ENCODE results near the gene CKS2. TPM values are rescaled to one million over a fixed set of nuclear protein-coding genes. Genes with fewer than 3 reads are reported as not detected.
"Not testable (repeated sequence)": the region's sequence is repeated elsewhere in the genome, so short reads cannot be mapped to it uniquely, and the experiment has no call there.

The CKS2 gene
- 4.4 TPM for total RNA-seq

DNA sequence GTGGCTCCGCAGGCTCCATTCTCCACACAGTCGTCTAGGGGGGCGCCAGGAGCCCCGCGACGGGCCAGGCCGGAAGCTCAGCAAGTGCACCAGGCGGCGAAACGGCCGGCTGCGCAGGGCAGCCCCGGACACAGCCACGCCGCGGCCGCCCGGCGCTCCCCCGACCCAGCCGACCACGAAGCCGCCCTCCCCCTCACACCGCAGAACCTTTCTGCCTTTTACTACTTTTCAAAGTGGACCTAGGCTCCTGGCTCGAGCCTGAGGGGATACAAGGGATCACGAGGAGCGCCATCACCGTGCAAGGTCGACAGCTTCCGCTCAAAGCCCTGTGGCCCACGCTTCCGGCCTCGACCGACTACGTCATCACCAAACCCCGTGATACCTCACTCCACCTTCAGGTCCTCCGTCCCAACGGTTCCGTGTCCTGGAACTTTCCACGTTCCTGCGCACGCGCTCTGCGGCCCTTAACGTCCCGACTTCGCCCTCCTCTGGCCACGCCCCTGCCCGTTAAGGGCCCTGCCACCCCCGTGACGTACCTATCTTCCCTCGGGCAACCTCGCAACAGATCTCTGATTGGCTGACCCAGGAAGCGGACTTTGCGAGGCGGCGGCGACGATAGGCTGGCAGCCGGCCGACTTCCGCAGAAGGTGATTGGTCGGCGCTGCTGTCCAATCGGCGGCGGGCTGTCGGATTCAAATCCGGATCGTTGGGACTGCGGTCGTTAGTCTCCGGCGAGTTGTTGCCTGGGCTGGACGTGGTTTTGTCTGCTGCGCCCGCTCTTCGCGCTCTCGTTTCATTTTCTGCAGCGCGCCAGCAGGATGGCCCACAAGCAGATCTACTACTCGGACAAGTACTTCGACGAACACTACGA, at the start of gene CKS2:
Gene CKS2, plus strand, starts transcription at position 721 of the 871 bp plus-strand sequence. Its CDS starts 98 bp downstream, at position 819.
- peak; percentile 90 for ATAC-seq
- DNase-seq (ENCODE audit: low spot score): peak; percentile 100

- DNase-seq (ENCODE audit: low spot score): no peak
- ATAC-seq: no peak
These were observed 37.3 kb upstream of the CKS2 start for GRCh38 chr9:89273528-89274279.

GRCh38 chr9:89274838-89275237, 36.2 kb upstream of the CKS2 start:
- DNase-seq (ENCODE audit: low spot score): no peak
- ATAC-seq: no peak

- ATAC-seq; DNase-seq (ENCODE audit: low spot score): not testable (repeated sequence)
These were observed 35.0 kb upstream of the CKS2 start for GRCh38 chr9:89276040-89276439.

DNA sequence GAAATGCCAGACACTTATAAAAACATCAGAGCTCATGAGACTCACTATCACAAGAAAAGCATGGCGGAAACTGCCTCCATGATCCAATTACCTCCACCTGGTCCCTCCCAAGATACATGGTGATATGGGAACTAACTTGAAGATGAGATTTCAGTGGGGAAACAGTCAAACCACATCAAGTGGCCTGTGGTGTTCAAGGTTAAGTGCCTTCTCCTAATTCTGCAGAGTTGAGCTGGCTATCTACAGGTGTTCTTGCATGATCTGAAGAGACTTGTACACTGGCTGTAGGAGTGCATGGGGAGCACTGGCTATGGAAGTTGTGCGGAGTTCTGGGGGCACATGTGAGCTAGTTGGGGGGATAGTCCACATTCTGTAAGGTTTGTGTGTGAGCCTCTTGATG, 34.0 kb upstream of the CKS2 start:
- no peak for ATAC-seq

GRCh38 chr9:89277454-89277853, 33.5 kb upstream of the CKS2 start:
- ATAC-seq (peak; percentile 94), DNase-seq (ENCODE audit: low spot score) (no peak)

More for the DNA sequence above, 34.0 kb upstream of the CKS2 start:
- no peak for DNase-seq (ENCODE audit: low spot score)

- DNase-seq (ENCODE audit: low spot score) (no peak), ATAC-seq (no peak)
These were observed 32.4 kb upstream of the CKS2 start for GRCh38 chr9:89278551-89278950.

- ATAC-seq: peak; percentile 79
- DNase-seq (ENCODE audit: low spot score): no peak
These were observed 31.8 kb upstream of the CKS2 start for GRCh38 chr9:89278997-89279739.

DNA sequence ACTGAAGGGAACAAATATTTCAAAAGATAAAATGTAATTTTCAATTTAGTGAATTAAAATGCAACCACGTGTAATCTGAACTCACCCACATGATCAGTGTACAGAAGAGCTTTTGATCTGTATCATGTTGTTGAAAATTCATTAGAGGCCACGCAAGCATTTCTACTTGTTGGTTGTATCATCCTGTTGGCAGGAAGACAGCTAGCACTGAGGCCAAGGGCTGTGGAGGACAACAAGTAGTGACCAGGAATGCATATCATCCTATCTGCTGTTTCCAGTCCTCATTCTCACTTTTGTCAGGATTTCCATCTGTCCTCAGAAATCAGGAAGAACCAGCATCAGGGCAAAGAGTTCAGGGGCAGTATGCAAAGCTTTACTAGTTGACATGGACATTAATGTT, 29.9 kb upstream of the CKS2 start:
- ATAC-seq (no peak), DNase-seq (ENCODE audit: low spot score) (no peak)

DNA sequence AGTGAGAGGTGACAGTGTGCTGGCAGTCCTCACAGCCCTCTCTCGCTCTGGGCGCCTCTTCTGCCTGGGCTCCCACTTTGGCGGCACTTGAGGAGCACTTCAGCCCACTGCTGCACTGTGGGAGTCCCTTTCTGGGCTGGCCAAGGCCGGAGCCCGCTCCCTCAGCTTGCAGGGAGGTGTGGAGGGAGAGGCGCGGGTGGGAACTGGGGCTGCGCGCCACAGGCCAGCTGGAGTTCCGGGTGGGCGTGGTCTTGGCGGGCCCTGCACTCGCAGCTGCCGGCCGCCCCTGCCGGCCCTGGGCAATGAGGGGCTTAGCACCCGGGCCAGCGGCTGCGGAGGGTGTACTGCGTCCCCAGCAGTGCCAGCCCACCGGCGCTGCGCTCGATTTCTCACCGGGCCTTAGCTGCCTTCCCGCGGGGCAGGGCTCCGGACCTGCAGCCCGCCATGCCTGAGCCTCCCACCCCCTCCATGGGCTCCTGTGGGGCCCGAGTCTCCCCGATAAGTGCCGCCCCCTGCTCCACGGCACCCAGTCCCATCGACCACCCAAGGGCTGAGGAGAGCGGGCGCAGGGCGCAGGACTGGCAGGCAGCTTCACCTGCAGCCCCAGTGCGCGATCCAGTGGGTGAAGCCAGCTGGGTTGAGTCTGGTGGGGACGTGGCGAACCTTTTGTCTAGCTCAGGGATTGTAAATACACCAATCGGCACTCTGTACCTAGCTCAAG, 28.6 kb upstream of the CKS2 start:
- DNase-seq (ENCODE audit: low spot score); ATAC-seq: not testable (repeated sequence)

- no peak for DNase-seq (ENCODE audit: low spot score)
- ATAC-seq: no peak
These were observed 26.9 kb upstream of the CKS2 start for GRCh38 chr9:89284076-89284475.

DNA sequence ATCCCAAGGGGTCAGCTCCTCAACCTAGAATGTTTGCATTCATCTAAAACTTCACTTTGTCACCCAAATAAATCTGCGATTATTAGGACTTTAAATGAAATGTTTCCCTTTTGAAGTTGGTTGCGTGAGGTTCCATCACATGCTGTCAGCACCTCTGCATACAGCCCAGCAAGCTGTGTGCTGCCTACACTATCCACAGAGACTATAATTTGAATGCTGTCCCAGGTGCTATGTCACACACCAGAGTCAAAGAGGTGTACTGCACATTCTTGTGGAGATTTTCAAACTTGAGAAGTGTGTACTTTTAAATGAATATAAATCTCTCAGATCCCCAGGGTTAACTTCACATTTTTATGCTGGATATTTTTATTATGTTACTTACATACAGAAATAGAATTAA, 19.3 kb upstream of the CKS2 start:
- no peak for ATAC-seq

DNA sequence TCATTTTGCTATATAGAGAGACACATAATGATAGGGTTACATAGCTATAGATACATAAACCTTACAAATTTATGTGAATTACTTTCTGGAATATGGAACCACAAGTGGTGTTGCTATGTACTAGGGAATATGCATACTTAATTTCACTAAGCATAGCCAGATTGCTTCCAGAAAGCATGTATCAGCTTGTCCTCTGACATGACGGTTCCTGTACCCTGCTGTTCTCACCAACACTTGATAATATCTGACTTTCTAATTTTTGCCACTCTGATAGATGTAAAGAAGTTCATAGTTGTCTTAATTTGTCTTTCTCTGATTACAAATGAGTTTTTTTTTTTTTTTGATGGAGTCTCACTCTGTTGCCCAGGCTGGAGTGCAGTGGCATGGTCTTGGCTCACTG, 18.0 kb upstream of the CKS2 start:
- ATAC-seq (no peak), DNase-seq (ENCODE audit: low spot score) (no peak)

More for the DNA sequence above, 19.3 kb upstream of the CKS2 start:
- no peak for DNase-seq (ENCODE audit: low spot score)

DNA sequence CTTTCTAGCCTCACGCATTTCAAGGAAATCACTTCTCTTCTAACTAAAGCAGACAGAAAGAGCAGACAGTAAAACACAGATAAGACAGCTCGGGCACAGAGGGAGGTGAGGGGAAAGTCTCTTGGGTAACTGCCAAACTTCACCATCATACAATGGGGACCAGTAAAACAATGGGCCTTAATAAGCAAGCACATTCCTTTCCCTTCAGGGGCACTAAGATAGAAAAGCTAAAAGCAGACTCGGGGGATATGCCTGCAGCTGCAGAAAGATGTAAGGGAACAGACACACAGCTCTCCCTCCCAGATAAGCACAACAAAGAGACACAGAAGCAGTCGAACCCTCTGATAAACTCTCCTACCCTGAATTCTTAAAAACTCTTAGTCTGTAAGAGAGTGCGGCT, 15.6 kb upstream of the CKS2 start:
- no peak for DNase-seq (ENCODE audit: low spot score)
- no peak for ATAC-seq

DNA sequence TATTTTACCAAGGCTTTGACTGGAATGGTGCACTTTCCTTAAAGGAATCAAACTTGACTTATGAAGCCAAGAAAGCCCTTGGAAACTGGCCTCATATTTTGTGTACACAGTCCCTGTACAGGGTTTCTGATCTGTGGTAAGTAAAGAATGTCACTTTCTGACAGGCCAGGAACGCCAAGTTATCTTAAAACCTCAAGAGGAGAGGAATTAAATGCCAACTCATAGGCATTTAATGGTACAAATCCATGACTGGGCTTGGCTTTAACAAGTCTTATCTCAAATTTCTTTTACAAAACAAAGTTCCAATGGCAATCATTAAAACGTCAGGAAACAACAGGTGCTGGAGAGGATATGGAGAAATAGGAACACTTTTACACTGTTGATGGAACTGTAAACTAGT, 9.0 kb upstream of the CKS2 start:
- DNase-seq (ENCODE audit: low spot score); ATAC-seq: not testable (repeated sequence)

GRCh38 chr9:89304020-89304833, 6.8 kb upstream of the CKS2 start:
- no peak for ATAC-seq
- no peak for DNase-seq (ENCODE audit: low spot score)

DNA sequence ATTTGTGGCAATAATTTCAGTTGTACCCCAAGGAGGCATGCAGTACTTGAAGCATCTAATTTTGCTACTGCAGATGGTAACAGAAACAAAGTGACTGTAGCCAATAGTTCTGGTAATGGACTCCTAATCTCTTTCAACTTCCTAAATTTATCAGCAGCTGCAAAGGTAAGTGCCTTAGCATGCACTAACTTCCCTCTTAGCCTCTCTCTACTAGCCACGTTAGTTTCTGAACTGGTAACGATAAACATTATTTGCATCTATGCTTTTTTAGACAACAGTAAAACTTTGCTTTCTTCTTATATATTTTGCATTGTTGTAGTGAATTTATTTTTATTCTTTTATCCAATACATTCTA, 6.2 kb upstream of the CKS2 start:
- DNase-seq (ENCODE audit: low spot score): no peak
- no peak for ATAC-seq

GRCh38 chr9:89305868-89306267, 5.1 kb upstream of the CKS2 start:
- no peak for ATAC-seq
- no peak for DNase-seq (ENCODE audit: low spot score)

DNA sequence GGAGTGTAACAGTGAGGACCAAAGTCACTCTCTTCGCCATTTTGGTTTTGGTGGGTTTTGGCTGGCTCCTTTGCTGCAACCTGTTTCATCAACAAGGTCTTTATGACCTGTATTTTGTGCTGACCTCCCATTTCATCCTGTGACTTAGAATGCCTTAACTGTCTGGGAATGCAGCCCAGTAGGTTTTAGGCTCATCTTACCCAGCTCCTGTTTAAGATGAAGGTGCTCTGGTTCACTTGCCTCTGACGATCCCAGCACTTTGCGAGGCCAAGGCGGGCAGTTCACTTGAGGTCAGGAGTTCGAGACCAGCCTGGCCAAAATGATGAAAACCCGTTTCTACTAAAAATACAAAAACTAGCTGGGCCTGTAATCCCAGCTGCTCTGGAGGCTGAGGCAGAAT, 1.8 kb upstream of the CKS2 start:
- ATAC-seq (no peak), DNase-seq (ENCODE audit: low spot score) (no peak)

All from left lobe of liver (tissue), 2 donors.